ENCODE data around the gene BEST2.
A peak's percentile ranks its signal among the peaks of the same experiment; 100 is the strongest.
"Not testable (repeated sequence)": the region's sequence is repeated elsewhere in the genome, so short reads cannot be mapped to it uniquely, and the experiment has no call there.

BEST2 gene

DNA sequence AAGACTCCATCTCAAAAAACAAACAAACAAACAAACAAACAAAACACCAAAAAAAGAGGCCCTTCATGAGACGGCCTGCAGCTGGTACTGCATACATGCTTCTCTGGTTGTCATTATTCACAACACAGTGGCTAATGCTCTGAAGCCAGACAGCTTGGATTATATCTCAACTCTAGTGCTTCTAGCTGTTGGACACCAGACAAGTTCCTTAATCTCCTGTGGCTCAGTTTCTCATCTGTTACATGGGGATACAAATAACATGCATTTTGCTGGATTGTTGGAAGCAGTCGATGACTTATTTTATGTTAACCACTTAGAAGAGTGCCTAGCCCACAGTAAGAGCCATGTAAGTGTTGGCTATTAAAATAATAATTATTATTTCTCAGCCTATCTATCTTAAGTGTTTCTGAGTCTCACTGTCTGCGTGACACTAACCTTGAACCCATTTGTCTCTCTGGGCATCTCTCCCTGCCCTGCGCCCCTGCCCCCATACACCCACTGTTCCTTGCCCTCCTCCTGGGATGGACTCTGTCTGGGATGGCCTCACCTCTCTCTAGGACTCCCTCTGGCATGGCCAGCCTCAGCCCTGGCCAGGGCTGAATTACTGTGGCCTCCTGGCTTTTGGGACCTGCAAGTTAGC lies 36.6 kb downstream of the BEST2 start:
- DNase-seq: no peak

GRCh38 chr19:12788682-12789097 lies 37.1 kb downstream of the BEST2 start:
- DNase-seq: peak; percentile 88

GRCh38 chr19:12789098-12789903 lies 37.7 kb downstream of the BEST2 start:
- DNase-seq: peak; percentile 29

GRCh38 chr19:12789904-12790619 lies 38.5 kb downstream of the BEST2 start:
- DNase-seq: peak; percentile 99

- DNase-seq: no peak
These were observed 39.2 kb downstream of the BEST2 start for GRCh38 chr19:12790628-12791344.

GRCh38 chr19:12791345-12792050 lies 39.9 kb downstream of the BEST2 start, which contains the start of gene JUNB:
Gene JUNB, plus strand, starts transcription at chr19:12791486. Its CDS starts 286 bp downstream, at chr19:12791772.
- DNase-seq: peak; percentile 99

- peak; percentile 69 for DNase-seq
These were observed 40.7 kb downstream of the BEST2 start for GRCh38 chr19:12792051-12792852.

GRCh38 chr19:12792853-12793289 lies 41.3 kb downstream of the BEST2 start:
- DNase-seq: no peak

- peak; percentile 97 for DNase-seq
These were observed 42.0 kb downstream of the BEST2 start for GRCh38 chr19:12793290-12794195.

DNA sequence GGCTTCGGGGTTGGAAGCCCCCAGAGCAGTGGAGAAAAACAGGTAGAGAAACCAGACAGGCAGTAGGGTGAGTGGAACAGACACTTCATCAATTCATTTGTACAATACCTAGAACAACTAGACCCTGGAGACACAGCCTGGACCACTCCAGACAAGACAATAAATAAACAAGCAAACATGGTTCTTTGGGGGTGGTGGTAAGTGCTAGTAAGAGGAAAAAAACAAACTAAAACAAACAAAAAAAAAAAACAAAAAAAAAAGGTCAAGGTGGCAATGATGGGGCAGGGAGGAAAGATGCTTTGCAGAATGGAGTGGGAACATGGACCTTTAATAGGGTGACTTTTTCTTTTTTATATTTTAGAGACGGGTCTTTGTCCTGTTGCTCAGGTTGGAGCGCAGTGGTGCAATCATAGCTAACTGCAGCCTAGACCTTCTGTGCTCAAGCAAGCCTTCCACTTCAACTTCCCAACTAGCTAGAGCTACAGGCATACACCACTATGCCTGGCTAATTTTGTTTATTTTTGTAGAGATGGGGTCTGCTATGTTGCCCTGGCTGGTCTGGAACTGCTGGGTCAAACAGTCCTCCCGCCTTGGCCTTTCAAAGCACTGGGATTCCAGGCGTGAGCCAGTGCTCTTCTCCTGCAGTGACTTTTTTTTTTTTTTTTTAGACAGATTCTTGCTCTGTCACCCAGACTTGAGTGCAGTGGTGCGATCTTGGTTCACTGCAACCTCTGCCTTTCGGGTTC lies 42.8 kb downstream of the BEST2 start:
- DNase-seq: peak; percentile 46

DNA sequence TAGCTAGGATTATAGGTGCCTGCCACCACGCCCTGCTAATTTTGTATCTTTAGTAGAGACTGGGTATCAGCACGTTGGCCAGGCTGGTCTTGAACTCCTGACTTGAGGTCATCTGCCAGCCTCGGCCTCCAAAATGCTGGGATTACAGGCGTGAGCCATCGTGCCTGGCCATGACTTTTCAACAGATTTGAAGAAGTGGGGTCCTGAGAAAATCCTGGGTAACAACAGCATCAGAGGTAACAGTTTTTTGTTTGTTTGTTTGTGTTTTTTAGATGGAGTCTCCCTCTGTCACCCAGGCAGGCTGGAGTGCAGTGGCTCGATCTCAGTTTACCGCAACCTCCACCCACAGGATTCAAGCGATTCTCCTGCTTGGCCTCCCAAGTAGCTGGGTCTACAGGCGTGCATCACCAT lies 43.4 kb downstream of the BEST2 start:
- no peak for DNase-seq

DNA sequence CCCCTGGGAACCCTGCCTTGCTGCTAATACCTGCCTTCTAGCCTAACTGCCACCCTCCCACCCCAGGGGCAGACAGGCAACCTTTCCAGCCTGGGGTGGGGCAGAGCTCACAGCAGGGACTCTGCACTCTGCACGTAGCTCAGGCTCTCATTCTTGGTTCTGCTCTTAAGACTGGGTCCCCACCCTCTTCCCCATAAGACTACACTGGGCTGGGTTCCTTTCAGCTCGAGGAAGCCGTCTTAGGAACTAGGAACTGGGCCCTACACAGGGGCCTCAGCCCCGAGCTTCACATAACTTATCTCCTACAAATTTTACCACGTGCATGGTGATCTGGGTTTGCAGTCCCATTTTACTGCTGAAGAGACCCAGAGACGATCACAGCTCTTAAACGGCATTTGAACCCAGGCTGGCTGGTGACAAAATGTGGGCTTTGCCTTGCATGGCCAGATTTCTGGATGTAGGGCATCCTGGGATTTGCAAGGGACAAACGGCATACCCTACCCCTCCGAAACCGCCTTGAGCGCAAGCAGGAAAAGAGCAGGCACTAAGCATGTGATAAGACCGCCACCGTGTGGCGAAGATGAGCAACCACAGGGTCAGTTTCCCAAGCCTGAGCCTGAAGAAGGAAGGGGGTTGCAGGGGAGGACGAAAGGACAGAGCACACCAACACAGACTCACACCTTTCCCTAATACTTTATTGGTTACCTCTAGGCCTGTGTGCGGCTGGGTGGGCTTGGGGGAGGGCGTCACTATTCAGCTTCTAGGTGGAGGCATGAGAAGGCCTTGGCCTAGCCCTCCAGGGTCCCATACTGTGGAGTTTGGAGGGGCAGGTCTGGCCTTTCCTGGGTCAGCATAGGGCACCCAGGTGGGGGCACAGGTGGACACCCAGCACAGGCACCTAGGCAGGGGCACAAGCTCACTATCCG lies 44.8 kb downstream of the BEST2 start:
- peak; percentile 78 for DNase-seq

- no peak for DNase-seq
These were observed 45.6 kb downstream of the BEST2 start for GRCh38 chr19:12797141-12797587.

DNA sequence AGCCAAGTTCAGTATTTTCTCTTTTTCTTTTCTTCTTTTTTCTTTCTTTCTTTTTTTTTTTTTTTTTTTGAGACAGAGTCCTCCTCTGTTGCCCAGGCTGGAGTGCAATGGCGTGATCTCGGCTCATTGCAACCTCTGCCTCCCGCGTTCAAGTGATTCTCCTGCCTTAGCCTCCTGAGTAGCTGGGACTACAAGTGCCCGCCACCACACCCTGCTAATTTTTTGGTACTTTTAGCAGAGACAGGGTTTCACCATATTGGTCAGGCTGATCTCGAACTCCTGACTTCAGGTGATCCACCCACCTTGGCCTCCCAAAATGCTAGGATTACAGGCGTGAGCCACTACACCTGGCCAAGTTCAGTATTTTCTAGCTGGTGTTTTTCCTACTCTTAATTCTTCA lies 46.0 kb downstream of the BEST2 start:
- DNase-seq: not testable (repeated sequence)

GRCh38 chr19:12799742-12800465 lies 48.3 kb downstream of the BEST2 start:
- no peak for DNase-seq

- no peak for DNase-seq
These were observed 48.8 kb downstream of the BEST2 start for GRCh38 chr19:12800466-12800770.

GRCh38 chr19:12800923-12801465 lies 49.4 kb downstream of the BEST2 start:
- no peak for DNase-seq
